Endothelial cell of umbilical vein (primary cell): ENCODE results near the gene ATOH7.

Experiments used
- EZH2 ChIP-seq: IDR thresholded peaks from 2 replicates; pipeline ENCODE4 v1.6.1; 2012; ENCODE audit warnings: borderline replicate concordance, low read depth, mild to moderate bottlenecking, moderate library complexity, low read length, inconsistent platforms; ENCODE audit not compliant: severe bottlenecking
- POLR2A ChIP-seq: IDR thresholded peaks from 2 replicates; pipeline ENCODE4 v1.6.1; 2012; ENCODE audit warnings: low read depth, mild to moderate bottlenecking, control low read depth, low read length
- TF ChIP-seq, protein P1 (sequence below), 2 donors: IDR thresholded peaks; 1 replicate in 1 of 2; 2 replicates in 1 of 2; pipeline ENCODE4 v1.5.1; 2011; ENCODE audit warnings: low read length in 2 of 2, mild to moderate bottlenecking in 2 of 2, moderate library complexity in 2 of 2, control low read depth in 1 of 2, inconsistent platforms in 1 of 2, low read depth in 1 of 2; ENCODE audit not compliant: insufficient read depth in 1 of 2; ENCODE audit errors: extremely low read depth in 1 of 2
- TF ChIP-seq, protein P2 (sequence below): IDR thresholded peaks from 2 replicates; pipeline ENCODE4 v1.6.1; 2011; ENCODE audit not compliant: insufficient read depth, insufficient read length

DNA sequence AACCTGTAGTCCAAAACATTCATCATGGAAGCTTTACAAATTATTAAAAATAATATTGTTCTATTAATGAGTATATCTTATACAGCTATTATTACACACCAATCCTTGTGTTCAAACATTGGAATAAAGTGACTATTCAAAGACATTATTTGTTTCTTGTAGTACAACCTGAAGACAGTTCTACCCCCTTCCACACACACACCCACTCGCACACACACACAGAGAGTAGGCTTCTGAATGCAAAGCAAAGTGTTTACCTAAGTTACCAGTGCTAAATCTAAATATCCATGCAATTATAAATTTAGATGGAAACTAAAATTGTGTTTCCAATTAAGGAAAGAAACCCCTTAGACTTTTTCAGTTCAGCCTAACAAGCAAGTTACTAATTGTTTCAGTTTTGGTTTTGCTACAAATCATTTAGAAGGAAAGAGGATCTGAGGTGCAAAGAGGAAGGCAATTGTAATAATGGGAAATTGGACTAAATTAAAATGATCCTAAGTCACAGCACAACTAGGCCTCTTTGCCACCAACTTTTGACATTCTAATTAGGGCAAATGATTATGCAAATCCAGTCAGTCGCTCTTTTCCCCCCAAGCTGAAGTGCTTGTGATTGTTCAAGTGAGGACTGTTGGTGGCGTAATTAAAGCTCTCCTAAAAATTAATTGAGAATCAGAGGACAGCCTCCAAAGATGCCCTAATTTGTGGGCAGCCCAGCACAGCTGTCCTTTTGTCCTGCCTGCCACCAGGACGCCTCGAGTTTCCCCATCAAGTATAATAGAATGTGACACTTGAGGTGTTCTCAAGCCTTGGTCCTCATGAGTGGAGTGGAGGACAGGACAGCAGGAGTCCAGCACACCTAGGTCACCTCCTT is 19.9 kb upstream of the ATOH7 start:
- TF ChIP-seq, protein P1, sequence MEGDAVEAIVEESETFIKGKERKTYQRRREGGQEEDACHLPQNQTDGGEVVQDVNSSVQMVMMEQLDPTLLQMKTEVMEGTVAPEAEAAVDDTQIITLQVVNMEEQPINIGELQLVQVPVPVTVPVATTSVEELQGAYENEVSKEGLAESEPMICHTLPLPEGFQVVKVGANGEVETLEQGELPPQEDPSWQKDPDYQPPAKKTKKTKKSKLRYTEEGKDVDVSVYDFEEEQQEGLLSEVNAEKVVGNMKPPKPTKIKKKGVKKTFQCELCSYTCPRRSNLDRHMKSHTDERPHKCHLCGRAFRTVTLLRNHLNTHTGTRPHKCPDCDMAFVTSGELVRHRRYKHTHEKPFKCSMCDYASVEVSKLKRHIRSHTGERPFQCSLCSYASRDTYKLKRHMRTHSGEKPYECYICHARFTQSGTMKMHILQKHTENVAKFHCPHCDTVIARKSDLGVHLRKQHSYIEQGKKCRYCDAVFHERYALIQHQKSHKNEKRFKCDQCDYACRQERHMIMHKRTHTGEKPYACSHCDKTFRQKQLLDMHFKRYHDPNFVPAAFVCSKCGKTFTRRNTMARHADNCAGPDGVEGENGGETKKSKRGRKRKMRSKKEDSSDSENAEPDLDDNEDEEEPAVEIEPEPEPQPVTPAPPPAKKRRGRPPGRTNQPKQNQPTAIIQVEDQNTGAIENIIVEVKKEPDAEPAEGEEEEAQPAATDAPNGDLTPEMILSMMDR (IDR thresholded peaks at IDR 0.05; ENCODE audit: extremely low read depth in 1 of 2, insufficient read depth in 1 of 2, low read depth in 1 of 2, low read length in 2 of 2): no peak
- TF ChIP-seq, protein P2, sequence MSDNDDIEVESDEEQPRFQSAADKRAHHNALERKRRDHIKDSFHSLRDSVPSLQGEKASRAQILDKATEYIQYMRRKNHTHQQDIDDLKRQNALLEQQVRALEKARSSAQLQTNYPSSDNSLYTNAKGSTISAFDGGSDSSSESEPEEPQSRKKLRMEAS: no peak
- TF ChIP-seq POLR2A (no peak), EZH2 (no peak)
